HT1080 (cell line): Measurements from ENCODE around the gene LGI2. TPM values are rescaled to one million over a fixed set of nuclear protein-coding genes. Genes with fewer than 3 reads are reported as not detected.

Source experiments
- DNase-seq: peaks from one replicate; pipeline ENCODE4 v3.0.0-alpha.2; 2015; ENCODE audit warnings: low read depth
- total RNA-seq: library from RNA; depleted of rRNA; stranded (reverse); fragments of >200 nt; shearing (Covaris generic); gene quantifications from 2 replicates; pipeline ENCODE4 v1.2.3, GENCODE V29; 2014; rRNA removed

LGI2 gene
- total RNA-seq, 1 experiment from 2014 or later = 1.8 TPM

DNA sequence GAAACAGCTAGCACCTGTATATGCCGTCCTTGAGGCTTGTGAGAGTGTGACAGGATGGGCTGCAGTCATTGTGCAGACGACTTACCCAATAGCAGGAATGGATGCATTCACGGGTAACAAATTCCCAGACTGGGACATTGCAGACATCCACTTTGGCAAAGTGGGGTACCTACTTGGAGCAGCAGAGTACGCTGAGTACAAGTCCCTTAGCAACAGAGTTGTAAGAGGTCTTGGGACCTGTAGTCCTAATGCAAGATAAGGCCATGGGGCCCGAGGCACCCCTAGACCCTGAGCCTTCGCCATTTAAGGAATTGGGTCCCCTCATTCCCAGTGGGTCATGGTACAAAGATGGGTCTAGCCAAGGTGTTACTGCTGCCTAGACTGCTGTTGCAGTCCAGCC lies 62.5 kb downstream of the LGI2 start:
- no peak for DNase-seq

DNA sequence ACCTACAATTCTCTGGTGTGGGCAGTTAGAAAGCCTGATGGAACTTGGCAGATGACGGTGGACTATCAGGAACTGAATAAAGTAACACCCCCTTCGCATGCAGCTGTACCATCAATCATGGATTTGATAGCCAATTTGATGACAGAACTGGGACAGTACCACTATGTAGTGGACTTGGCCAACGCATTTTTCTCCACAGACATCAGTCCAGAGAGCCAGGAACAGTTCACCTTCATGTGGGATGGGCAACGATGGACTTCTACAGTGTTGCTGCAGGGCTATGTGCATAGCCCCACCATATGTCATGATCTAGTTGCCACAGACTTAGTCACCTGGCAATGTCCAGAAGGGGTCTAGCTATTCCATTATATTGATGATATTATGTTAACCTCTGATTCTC lies 63.4 kb downstream of the LGI2 start:
- no peak for DNase-seq

DNA sequence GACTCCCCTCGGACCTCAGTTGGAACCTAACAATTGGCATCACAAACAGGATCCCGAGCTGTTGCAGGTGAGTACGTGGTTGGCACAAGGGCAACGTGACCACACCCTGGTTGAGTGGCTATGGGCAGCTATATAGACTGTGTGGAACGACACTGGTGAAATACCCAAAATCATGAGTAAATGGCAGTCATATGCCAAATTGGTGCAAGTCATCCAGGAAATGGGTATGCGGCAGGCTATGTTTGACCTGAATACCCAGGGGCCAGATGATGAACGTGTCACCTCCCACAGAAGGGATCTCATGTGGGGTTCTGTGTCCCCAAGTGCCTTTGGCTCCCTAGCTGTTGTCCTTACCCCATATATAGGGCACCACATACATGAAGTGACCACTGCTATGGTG lies 64.7 kb downstream of the LGI2 start:
- no peak for DNase-seq

DNA sequence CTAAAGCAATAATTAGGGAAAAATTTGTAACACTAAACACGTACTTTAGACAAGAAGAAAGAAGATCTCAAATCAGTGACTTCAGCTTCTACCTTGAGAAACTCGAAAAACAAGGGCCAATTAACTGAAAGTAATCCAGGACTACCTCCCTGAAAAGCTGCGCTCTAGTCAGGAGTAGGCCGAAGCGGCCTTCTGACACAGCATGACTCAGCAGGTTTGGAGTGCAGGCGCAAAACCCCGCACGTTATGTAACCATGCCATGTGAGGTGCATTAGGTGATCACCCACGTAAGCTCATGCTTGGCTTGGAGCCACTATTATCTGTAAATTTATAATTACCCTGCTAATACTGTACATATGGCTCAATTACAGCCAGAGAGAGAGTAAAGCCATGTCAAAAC lies 65.1 kb downstream of the LGI2 start:
- DNase-seq = no peak

DNA sequence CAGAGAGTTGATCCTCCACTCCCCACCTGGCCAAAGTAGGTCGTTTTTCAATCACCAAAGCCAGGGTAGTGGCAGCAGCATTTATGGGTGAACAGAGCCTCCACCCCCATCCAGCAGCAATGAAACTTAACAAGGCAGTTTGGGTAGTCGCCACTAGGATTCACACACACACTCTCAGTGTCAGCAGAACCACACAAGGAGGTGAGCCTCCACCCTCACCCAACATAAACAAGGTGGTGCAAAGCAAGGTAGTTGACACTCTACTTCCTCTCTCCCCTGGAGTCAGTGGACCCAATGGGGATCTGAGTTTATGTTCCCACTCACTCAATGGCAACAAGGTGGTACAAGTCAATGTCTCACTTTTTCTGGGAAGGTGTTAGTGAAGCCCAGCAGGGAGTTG lies 67.5 kb downstream of the LGI2 start:
- DNase-seq = no peak

DNA sequence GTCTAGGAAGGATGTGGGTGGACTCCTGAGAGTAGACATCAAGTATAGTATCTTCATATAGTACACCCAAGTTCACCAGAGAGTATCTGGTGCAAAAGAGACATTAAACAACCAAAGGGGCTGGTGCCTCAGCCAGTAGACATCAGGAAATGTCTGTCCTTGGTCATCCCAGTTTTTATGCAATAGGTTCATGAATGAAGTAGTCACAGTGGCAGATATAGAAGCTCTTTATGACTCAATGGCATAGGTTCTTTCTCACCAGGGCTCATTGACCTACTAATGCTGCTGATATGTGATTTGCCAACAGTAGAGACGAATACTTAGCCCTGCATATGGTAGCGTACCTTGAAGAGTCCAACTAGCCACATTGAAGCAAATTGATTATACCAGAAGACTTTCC lies 72.9 kb downstream of the LGI2 start:
- DNase-seq = no peak

DNA sequence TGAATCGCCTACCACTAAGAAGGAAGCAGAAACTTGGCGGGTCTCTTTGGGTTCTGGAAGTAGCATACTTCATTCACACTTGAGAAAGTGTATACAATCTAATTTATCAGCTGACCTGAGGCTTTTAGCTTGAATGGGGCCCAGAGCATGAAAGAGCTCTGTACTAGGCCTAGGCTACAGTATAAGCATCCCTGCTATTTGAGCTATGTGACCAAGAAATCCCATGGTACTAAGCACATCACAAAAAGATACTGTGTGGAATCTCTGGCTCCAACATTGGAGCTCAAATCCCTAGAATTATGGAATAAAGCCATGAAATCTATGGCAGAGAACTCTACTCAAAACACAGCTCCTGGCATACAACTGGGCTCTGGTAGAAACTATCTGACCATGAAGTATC lies 74.0 kb downstream of the LGI2 start:
- no peak for DNase-seq

DNA sequence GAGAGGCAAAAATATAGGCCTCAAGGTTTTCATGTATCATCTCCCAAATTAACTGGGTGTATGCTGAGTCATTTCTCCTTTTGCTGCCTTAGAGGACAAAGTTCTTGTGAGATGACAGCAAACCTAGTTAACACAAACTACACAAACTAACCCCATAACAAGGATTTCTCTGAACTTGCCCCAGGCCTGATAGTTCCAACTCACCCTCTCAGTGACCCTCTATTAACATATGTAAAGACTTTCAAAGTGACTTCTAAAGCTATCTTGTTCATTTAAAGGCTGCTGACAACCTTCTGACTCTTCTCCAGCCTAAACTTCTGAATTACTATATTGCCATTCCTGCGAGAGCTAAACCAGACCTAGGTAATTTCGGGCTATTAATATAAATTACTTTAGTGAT lies 74.7 kb downstream of the LGI2 start:
- no peak for DNase-seq

DNA sequence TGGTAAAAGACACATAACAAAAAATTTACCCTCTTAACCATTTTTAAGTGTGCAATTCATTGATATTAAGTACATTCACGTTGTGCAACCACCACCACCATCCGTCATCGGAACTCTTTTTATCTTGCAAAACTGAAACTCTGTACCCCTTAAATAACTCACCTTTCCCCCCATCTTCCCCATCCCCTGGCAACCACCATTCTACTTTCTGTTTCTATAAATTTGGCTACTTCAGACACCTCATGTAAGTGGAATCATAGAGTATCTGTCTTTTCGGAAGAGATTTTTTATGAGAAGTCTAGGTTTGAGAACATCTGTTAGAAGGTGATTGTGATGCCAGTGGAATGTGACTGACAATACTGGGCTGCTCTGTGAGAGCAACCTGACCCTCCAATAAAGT lies 78.1 kb downstream of the LGI2 start:
- no peak for DNase-seq

DNA sequence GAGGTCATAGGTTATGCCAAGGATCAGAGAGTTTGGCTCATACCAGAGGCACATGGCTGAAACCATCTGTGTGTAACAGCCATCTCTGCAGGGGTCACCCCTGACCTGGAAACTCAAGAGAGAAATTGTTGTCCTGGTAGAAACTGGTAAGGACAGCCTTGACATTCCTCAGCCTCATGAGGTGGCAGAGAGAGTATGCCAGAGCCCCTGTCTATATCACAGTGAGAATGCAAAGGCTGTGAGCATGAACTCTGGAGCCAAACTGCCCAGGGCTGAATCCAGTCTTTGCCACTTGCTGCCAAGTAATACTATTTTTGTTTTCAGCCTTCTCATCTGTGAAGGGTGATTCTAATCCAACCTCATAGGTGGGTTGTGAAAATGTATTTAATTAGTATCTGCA lies 80.8 kb downstream of the LGI2 start:
- no peak for DNase-seq

Other genes starting within 250 kb of the LGI2 start
- 0.07 TPM in 1 of 2 replicates, not detected in the other for gene SOD3, start 235.4 kb downstream of the LGI2 start, total RNA-seq
- gene CCDC149, start 117.9 kb downstream of the LGI2 start, total RNA-seq = 0.64 and 1.0 TPM in 2 replicates
- 3.0 and 7.6 TPM in 2 replicates for gene SEPSECS, start 129.5 kb upstream of the LGI2 start, total RNA-seq
- 27.3 and 29.0 TPM in 2 replicates for gene PI4K2B, start 203.1 kb upstream of the LGI2 start, total RNA-seq